Stimulated activated naive CD8-positive, alpha-beta T cell treated with anti-CD3 and anti-CD28 coated beads, Interleukin-15, Interleukin-2, amounts not matched to agents 100 ng/mL and 50 ng/mL, for 24 hours (primary cell): ENCODE results near the gene CILP.

ENCODE experiments used
- H3K27ac Mint-ChIP-seq: one replicate; pipeline ENCODE4 v1.8.0; 2021; ENCODE audit warnings: mild to moderate bottlenecking, mixed read lengths
- H3K27me3 Mint-ChIP-seq: one replicate; pipeline ENCODE4 v1.8.0; 2021; ENCODE audit warnings: mixed read lengths
- H3K36me3 Mint-ChIP-seq: one replicate; pipeline ENCODE4 v1.8.0; 2021; ENCODE audit warnings: low read depth, mixed read lengths
- H3K4me1 Mint-ChIP-seq: one replicate; pipeline ENCODE4 v1.8.0; 2021; ENCODE audit warnings: low read depth, mixed read lengths
- H3K4me3 Mint-ChIP-seq: one replicate; pipeline ENCODE4 v1.8.0; 2021; ENCODE audit warnings: mild to moderate bottlenecking, mixed read lengths
- H3K9me3 Mint-ChIP-seq: one replicate; pipeline ENCODE4 v1.8.0; 2021; ENCODE audit warnings: mixed read lengths

CILP gene, protein sequence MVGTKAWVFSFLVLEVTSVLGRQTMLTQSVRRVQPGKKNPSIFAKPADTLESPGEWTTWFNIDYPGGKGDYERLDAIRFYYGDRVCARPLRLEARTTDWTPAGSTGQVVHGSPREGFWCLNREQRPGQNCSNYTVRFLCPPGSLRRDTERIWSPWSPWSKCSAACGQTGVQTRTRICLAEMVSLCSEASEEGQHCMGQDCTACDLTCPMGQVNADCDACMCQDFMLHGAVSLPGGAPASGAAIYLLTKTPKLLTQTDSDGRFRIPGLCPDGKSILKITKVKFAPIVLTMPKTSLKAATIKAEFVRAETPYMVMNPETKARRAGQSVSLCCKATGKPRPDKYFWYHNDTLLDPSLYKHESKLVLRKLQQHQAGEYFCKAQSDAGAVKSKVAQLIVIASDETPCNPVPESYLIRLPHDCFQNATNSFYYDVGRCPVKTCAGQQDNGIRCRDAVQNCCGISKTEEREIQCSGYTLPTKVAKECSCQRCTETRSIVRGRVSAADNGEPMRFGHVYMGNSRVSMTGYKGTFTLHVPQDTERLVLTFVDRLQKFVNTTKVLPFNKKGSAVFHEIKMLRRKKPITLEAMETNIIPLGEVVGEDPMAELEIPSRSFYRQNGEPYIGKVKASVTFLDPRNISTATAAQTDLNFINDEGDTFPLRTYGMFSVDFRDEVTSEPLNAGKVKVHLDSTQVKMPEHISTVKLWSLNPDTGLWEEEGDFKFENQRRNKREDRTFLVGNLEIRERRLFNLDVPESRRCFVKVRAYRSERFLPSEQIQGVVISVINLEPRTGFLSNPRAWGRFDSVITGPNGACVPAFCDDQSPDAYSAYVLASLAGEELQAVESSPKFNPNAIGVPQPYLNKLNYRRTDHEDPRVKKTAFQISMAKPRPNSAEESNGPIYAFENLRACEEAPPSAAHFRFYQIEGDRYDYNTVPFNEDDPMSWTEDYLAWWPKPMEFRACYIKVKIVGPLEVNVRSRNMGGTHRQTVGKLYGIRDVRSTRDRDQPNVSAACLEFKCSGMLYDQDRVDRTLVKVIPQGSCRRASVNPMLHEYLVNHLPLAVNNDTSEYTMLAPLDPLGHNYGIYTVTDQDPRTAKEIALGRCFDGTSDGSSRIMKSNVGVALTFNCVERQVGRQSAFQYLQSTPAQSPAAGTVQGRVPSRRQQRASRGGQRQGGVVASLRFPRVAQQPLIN

DNA sequence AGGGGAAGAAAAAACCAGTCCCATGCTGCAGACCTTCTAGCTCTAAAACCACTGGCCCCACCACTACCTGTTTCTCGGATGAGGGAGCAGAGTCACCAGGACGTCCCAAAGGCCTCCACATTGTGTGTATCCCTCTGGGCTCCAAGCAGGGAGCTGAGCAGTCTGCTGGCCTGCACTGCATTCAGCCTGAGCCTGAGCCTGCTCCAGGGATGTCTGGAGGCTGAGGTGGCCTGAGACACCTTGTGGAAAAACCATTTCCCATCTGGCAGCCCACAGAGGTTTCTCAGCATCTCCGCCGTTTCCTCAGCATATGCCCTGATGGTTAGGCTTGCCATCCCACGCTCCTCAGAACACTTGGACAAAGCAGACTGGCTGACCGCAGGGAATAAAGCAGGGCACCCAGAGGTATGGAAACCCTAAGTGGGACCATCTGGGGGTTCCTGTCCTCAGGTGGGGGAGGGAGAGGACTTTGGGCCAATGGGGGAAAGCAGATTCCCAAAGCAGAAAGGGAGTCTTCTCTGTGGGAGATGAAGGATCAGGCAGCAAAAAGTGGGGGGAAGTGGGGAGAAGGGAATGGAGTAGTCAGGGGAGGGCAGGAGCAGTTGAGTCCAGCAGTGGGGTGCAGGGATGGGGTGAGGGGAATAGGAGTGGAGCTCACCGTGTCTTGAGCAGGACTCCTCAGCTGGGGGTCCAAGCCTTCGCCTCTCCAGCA is at the start of gene CILP:
Gene CILP (minus strand): TSS at position 704 of the 712 bp plus-strand sequence. CDS start 1,718 bp downstream, outside the sequence.
- Mint-ChIP-seq H3K4me1 (no peaks in the 10 kb centered on the region), H3K4me3 (no peak within 1 kb of the TSS), H3K9me3 (no peaks in the 10 kb centered on the region), H3K36me3 (no peaks in the 10 kb centered on the region), H3K27me3 (no peaks in the 10 kb centered on the region), H3K27ac (no peak within 1 kb of the TSS)

GRCh38 chr15:65260968-65261367 is 49.7 kb upstream of the CILP start:
- Mint-ChIP-seq H3K36me3 (peaks cover 61% of the 10 kb centered on the region), H3K27me3 (no peaks in the 10 kb centered on the region), H3K4me3 (no peak overlapping the region), H3K27ac (no peak overlapping the region), H3K9me3 (no peaks in the 10 kb centered on the region), H3K4me1 (no peaks in the 10 kb centered on the region)

GRCh38 chr15:65259367-65259797 is 48.1 kb upstream of the CILP start:
- H3K27me3 Mint-ChIP-seq, result no peaks in the 10 kb centered on the region
- H3K4me3 Mint-ChIP-seq, result no peak overlapping the region
- no peaks in the 10 kb centered on the region for H3K9me3 Mint-ChIP-seq
- no peaks in the 10 kb centered on the region for H3K4me1 Mint-ChIP-seq
- no peak overlapping the region for H3K27ac Mint-ChIP-seq
- peaks cover 61% of the 10 kb centered on the region for H3K36me3 Mint-ChIP-seq

GRCh38 chr15:65258375-65259262 is 47.3 kb upstream of the CILP start:
- no peaks in the 10 kb centered on the region for H3K9me3 Mint-ChIP-seq
- no peak overlapping the region for H3K4me3 Mint-ChIP-seq
- no peaks in the 10 kb centered on the region for H3K4me1 Mint-ChIP-seq
- H3K27ac Mint-ChIP-seq, result no peak overlapping the region
- peaks cover 60% of the 10 kb centered on the region for H3K36me3 Mint-ChIP-seq
- no peaks in the 10 kb centered on the region for H3K27me3 Mint-ChIP-seq

GRCh38 chr15:65255486-65256140 is 44.3 kb upstream of the CILP start:
- peaks cover under 1% of the 10 kb centered on the region for H3K4me1 Mint-ChIP-seq
- H3K4me3 Mint-ChIP-seq, result no peak overlapping the region

DNA sequence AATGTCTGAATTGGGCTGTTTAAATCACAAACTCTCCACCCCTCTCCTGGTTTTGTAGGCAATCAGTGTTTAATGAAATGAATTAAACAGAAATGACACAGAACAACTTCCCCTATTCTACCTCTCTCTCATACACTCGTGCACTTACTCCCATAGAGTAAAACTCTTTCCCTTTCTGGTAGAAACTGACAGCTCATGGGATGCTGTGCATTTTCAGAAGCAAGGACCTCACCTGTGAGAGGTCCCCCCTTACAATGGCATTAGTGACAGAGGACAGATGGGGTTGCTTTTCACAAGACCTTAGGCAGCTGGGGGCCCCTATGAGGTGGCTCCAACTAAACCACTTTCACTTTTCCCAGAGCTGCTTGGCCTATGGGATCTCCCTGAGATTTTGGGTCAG is 43.5 kb upstream of the CILP start:
- no peaks in the 10 kb centered on the region for H3K9me3 Mint-ChIP-seq
- H3K36me3 Mint-ChIP-seq, result peaks cover 25% of the 10 kb centered on the region
- H3K27me3 Mint-ChIP-seq, result no peaks in the 10 kb centered on the region
- H3K27ac Mint-ChIP-seq, result no peak overlapping the region
- peaks cover 9% of the 10 kb centered on the region for H3K4me1 Mint-ChIP-seq
- no peak overlapping the region for H3K4me3 Mint-ChIP-seq

More at GRCh38 chr15:65255486-65256140, 44.3 kb upstream of the CILP start:
- no peak overlapping the region for H3K27ac Mint-ChIP-seq
- no peaks in the 10 kb centered on the region for H3K27me3 Mint-ChIP-seq
- peaks cover 33% of the 10 kb centered on the region for H3K36me3 Mint-ChIP-seq
- no peaks in the 10 kb centered on the region for H3K9me3 Mint-ChIP-seq

- no peak overlapping the region for H3K4me3 Mint-ChIP-seq
- no peaks in the 10 kb centered on the region for H3K9me3 Mint-ChIP-seq
- no peak overlapping the region for H3K27ac Mint-ChIP-seq
- no peaks in the 10 kb centered on the region for H3K27me3 Mint-ChIP-seq
- H3K36me3 Mint-ChIP-seq, result peaks cover 21% of the 10 kb centered on the region
- H3K4me1 Mint-ChIP-seq, result peaks cover 13% of the 10 kb centered on the region
These were observed 43.1 kb upstream of the CILP start for GRCh38 chr15:65254356-65254755.

GRCh38 chr15:65249641-65250040 is 38.4 kb upstream of the CILP start:
- H3K36me3 Mint-ChIP-seq, result peaks cover 5% of the 10 kb centered on the region
- peak overlapping the region; percentile 86 for H3K27ac Mint-ChIP-seq
- H3K9me3 Mint-ChIP-seq, result no peaks in the 10 kb centered on the region
- H3K4me1 Mint-ChIP-seq, result peaks cover 18% of the 10 kb centered on the region
- H3K4me3 Mint-ChIP-seq, result no peak overlapping the region
- H3K27me3 Mint-ChIP-seq, result no peaks in the 10 kb centered on the region

DNA sequence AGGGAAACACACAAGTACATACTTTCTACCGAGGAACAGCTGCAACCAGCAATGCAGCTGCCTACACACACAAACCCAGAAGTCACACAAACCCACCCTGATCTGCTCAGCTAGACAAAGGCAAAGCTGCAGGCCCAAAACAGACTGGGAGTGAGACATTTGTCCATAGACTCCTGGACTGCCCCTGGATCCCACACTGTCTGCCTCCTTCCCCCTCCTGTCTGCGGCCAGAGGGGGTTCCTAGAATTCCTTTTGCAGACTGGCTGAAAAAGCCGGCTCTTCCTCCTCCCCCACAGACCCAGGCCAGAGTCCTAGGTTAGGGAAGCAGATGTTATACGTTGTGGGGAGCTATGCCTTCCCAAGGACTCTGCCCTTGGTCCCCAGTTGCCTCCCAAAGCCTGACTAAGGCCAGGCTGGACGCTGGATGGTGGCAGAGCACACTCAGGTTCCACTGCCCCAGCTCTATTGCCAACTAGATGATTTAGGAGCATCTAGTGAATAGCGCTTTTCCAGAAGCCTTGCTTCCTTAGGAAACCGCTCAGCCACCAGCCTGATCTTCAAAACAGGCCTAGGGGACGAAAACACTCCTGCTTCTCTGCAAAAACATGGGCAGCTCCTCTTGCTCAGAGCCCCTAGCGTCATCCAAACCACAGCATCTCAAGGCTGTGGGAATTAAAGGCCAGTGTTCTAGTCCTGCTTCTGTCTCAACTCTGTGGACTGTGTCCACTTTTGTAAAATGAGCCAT is 37.4 kb upstream of the CILP start:
- no peaks in the 10 kb centered on the region for H3K27me3 Mint-ChIP-seq
- no peaks in the 10 kb centered on the region for H3K9me3 Mint-ChIP-seq
- H3K4me3 Mint-ChIP-seq, result no peak overlapping the region
- H3K27ac Mint-ChIP-seq, result peak overlapping the region; percentile 86
- H3K4me1 Mint-ChIP-seq, result peaks cover 18% of the 10 kb centered on the region
- H3K36me3 Mint-ChIP-seq, result peaks cover 5% of the 10 kb centered on the region

DNA sequence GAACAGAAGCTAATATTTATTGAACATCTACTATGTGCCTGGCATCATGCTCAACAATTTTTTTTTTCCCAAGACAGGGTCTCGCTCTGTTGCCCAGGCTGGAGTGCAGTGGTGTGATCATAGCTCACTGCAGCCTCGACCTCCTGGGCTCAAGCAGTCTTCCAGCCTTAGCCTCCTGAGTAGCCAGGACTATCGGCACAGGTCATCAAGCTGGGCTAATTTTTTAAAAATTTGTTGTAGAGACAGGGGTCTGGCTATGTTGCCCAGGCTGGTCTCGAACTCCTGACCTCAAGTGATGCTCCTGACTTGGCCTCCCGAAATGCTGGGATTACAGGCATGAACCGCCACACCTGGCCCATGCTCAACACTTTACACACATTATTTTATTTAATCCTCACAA is 35.7 kb upstream of the CILP start:
- no peaks in the 10 kb centered on the region for H3K27me3 Mint-ChIP-seq
- H3K27ac Mint-ChIP-seq, result no peak overlapping the region
- peaks cover 5% of the 10 kb centered on the region for H3K36me3 Mint-ChIP-seq
- H3K9me3 Mint-ChIP-seq, result no peaks in the 10 kb centered on the region
- H3K4me3 Mint-ChIP-seq, result no peak overlapping the region
- peaks cover 18% of the 10 kb centered on the region for H3K4me1 Mint-ChIP-seq

DNA sequence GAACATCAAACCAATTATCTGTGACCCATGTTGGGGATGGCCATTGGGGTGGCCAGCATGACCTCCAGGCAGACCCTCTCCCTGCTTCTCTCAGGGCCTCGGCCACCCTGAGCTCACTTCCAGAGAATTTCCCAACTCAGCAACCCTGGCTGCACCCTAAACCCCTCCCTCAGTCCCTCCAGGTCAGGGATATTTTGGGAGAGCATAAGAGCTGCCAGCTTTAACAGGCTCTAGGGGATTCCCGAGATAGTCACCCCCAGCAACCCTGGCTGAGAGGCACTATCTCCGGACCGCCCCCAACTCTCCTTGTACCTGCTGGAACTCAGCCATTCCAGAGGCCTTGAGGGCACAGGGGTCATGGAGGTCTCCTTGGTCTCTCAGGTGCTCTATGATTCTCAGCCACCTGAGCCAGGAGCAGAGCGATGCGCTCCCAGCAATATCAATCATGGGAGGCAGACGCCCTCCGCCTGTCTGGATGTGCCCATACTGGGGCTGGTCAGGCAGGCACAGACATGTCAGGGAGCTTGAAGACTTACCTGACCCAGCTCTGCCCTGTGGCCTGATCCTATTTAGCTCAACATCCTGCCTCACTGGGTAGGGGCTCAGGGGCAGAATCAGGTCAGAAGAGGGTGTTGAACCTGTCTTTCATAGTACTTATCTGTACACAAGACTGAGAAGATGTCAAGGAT is 34.9 kb upstream of the CILP start:
- Mint-ChIP-seq H3K4me1 (peaks cover 18% of the 10 kb centered on the region), H3K36me3 (peaks cover 5% of the 10 kb centered on the region), H3K27ac (no peak overlapping the region), H3K4me3 (no peak overlapping the region), H3K27me3 (no peaks in the 10 kb centered on the region), H3K9me3 (no peaks in the 10 kb centered on the region)

DNA sequence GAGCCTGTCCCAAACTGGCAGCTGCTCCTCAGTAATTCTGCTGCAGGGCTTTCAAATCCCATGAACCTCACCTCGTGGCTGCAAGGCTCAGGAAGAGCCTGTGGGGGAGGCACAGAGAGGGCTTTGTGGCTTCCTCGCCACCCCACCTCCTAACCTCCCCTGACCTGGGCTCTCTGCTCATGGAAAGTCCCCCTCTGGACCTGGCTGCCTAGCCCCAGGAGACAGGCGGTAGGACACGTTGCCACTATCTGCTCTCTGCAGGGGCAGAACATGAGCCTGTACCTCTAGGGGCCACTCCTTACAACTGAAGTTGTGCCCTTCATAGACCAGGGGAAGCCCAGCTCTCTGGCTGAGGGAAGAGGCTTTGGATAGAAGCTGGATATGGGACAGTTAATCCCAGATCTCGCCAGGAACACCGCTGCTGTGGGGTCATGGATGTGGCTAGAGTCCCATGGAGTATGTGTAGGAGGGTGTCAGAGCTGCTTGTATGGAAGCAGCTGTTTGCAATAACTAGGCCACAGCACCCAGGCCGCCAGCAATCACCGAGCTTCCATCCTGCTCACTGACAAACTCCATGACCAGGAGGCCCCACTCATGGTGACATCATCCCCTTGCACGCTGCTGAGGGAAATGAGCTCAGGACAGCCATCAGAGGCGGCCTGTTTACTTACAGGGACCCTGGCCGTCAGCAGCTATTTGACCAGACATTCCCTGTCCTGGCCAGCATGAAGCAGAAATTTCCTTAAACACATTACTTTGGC is 34.0 kb upstream of the CILP start:
- Mint-ChIP-seq H3K9me3 (no peaks in the 10 kb centered on the region), H3K27me3 (no peaks in the 10 kb centered on the region), H3K4me1 (peaks cover 14% of the 10 kb centered on the region), H3K4me3 (no peak overlapping the region), H3K27ac (no peak overlapping the region), H3K36me3 (peaks cover 5% of the 10 kb centered on the region)
